GM12874 (cell line): ENCODE data around the gene KBTBD7.

Source experiments
- TF ChIP-seq, protein P1 (sequence below): IDR thresholded peaks from 2 replicates; pipeline ENCODE4 v1.5.1; 2011; ENCODE audit warnings: low read depth, mild to moderate bottlenecking, control low read depth, low read length, moderate library complexity; ENCODE audit not compliant: insufficient read depth

Gene KBTBD7

DNA sequence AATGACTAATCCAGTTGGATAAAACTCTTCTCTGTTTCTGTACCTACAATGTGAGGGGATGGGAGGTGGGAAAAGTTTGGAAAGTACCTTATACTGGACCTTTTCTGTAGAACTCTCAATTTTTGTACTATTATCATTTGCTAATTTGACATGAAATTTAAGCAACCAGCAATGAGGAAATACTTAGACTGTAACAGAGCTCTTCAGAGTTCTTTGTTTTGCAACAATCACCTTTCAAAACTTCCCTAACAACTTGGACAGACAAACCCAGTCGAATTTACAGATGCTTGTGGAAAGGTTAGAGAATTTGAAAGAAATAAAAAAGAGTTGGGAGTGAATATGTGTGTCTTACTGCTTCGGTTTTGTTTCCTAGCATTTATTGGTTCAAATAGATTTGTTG is 16.8 kb downstream of the KBTBD7 start:
- TF ChIP-seq, protein P1, sequence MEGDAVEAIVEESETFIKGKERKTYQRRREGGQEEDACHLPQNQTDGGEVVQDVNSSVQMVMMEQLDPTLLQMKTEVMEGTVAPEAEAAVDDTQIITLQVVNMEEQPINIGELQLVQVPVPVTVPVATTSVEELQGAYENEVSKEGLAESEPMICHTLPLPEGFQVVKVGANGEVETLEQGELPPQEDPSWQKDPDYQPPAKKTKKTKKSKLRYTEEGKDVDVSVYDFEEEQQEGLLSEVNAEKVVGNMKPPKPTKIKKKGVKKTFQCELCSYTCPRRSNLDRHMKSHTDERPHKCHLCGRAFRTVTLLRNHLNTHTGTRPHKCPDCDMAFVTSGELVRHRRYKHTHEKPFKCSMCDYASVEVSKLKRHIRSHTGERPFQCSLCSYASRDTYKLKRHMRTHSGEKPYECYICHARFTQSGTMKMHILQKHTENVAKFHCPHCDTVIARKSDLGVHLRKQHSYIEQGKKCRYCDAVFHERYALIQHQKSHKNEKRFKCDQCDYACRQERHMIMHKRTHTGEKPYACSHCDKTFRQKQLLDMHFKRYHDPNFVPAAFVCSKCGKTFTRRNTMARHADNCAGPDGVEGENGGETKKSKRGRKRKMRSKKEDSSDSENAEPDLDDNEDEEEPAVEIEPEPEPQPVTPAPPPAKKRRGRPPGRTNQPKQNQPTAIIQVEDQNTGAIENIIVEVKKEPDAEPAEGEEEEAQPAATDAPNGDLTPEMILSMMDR = no peak

DNA sequence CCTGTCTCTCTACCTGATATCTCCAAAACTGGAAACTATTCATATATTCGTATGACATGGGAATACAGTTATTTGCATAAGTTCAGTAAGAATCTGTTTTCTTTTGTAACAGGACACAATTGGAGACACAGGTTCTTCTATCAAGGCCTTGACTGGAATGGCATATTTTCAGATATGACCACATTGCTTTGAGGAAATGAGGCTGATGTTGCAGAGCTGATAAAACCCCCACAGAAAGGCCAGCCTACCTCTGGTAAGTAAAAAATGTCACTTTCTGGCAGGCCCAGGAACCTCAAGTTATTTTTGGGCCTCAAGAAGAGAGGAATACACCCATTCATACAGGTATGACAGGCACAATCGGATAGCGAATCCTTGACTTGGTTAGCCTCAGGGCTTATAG is 32.2 kb downstream of the KBTBD7 start:
- TF ChIP-seq, protein P1 = no peak

DNA sequence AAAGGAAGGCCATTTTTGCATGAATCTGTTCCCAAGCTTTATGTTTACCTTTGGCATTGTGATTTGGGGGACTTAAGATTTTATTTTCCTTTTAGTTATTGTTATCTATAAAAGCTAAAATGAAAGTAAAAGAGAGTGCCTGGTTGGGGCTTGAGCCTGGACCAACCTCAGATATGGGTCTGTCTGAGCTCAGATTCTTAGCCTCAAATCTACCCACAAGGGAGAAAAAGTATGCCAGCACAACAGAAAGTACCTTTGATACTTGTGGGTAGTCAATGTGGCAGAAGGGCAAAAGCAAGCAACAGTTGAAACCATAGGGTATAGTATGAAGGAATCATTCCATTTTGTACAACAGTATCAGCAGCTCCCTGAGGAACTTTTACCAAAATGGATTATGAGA is 35.2 kb downstream of the KBTBD7 start:
- TF ChIP-seq, protein P1 = no peak

DNA sequence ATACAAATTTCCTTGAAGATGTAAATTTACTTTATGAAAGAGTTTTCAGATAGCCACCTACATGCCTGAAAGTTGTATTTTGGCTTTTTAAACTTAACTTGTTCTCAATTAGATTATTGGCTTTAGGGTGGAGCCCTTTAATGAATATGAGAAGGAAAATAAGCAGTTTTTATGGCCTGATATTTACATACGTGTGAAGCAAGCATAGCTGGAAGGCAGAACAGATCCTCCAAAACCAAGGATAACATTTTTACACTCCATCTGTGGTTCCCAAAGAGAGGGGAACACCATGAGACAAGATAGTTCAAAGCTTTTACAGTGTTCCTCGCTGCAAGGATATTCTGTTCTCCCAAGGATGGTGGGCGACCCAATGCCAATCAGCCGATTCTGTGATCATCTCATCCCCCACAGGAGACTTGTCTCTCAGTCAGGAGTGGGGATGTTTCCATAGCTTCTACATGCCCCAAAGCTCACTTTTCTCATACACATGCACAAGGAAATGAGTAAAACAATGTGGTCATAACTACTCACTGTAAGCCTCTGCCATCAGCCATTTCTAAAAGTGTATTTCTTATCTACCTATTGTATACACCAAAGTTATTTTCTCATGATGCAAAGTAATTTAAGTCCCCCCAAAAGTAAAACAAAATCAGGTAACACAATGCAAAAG is 37.2 kb downstream of the KBTBD7 start:
- TF ChIP-seq, protein P1 = no peak

DNA sequence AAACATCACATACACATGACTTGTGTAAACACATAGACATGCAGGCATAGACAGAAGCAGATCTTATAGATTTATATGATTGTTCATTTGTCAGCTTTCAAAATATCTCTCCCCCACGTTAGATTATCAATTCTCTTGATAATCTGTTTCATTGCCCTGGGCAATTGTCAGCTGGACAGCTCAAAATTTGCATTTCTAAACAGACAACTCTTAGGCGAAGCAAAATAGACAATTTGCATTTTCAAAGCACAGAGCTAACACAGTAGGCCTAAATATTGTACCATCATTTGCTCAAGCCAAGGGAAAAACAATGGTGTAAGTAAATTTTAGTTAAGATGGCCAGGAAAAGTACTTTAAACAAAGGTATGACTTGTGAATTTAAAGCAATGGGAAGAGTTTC is 37.7 kb downstream of the KBTBD7 start:
- TF ChIP-seq, protein P1 = no peak

DNA sequence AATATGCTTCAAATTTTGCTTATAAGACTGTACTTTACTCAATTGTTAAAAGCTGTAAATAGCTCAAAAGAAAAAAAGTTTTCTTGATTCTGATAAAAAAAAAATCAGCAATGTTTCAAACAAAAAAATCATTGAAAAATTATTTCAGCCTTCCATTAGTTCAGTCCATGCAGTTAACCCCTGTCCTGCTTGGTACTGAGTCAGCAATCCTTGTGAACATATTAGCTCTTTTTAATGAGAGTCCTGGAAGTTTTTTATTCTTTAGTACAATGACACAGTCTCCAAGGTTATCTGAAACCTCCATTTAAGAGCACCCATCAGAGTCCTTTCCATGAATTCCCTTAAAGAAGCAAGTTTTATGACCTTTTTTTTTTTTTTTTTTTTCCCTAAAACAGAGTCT is 40.3 kb downstream of the KBTBD7 start:
- TF ChIP-seq, protein P1 = no peak

DNA sequence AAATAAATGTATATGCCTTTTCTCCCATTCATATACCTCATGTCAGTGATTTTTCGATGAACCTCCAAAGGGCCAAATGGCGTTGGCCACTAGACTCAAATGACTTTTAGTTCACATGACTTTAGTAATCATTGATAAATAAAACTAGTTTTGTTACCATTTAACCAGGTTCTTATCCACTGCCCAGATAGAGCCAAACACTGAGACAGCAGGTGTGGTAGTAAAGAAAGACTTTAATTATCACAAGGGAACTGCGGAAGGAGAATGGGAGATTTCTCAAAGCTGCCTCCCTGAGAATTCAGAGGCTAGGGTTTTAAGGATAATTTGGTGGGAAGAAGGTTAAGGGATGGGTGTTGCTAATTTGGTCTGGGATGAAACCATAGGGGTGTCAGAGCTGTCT is 42.4 kb downstream of the KBTBD7 start:
- TF ChIP-seq, protein P1 = no peak
